ENCODE data around the gene IMMP2L.

DNA sequence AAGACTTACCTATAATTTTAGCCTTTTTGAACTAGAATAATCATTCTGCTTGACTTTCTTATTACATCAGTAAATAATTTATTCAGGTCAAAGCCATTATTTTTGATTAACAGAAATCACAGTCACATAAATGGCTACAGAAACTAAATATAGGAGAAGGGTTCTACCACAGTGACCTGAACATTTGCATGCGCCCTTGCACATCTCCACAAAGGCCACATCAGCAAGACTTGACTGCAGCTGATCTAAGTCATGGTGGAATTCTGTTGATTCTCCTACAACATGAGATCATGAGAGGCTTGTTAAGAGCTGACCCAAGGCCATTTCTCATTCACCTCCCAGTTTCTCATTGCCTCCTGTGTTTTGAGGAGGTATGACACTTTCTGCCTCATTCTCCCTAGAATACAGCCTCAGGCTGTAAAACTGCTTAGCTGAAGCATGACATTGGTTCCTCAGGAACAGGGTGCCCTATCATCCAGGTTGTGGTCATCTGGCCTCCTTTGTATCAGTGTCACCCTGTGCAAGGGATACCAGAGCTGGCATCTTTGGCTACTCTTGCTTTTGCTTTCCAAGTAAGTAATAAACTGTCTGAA, 6.7 kb upstream of the IMMP2L start:
- TF ChIP-seq FOXA1 (IDR thresholded peaks at IDR 0.05) (no peak), BHLHE40 (IDR thresholded peaks at IDR 0.05; ENCODE audit: borderline replicate concordance) (no peak), TARDBP (IDR thresholded peaks at IDR 0.05) (no peak), LEF1 (IDR thresholded peaks at IDR 0.05; ENCODE audit: borderline replicate concordance) (no peak), CTBP1 (IDR thresholded peaks at IDR 0.05; ENCODE audit: borderline replicate concordance) (no peak), FOXM1 (IDR thresholded peaks at IDR 0.05; ENCODE audit: borderline replicate concordance) (no peak), ZNF384 (IDR thresholded peaks at IDR 0.05) (no peak), ELF4 (IDR thresholded peaks at IDR 0.05) (no peak), FOXK2 (IDR thresholded peaks at IDR 0.05) (no peak)
